Bronchial epithelial cell (primary cell): ENCODE measurements around the gene FRMD4A. TPM values are rescaled to one million over a fixed set of nuclear protein-coding genes. Genes with fewer than 3 reads are reported as not detected.

Experiments
- DNase-seq: peaks from one replicate; pipeline ENCODE4 v3.0.0-alpha.2; 2010; ENCODE audit warnings: low read depth
- FAIRE-seq: peaks from 2 replicates; lab custom pipeline; 2011; peaks lifted over from hg19 to GRCh38; lab: Jason Lieb, UNC
- H3K27me3 ChIP-seq: 2 replicates; pipeline ENCODE4 v1.5.1; 2011; ENCODE audit warnings: low read length; ENCODE audit not compliant: control insufficient read depth, insufficient read depth
- H3K36me3 ChIP-seq: 2 replicates; pipeline ENCODE4 v1.5.1; 2011; ENCODE audit warnings: low read length; ENCODE audit not compliant: control insufficient read depth, insufficient read depth
- H3K4me3 ChIP-seq: 2 replicates; pipeline ENCODE4 v1.5.1; 2011; ENCODE audit warnings: mild to moderate bottlenecking, low read depth, low read length, control low read depth
- total RNA-seq: library from RNA; depleted of rRNA; stranded (reverse); fragments of >200 nt; gene quantifications from 2 replicates; pipeline ENCODE4 v1.2.1, GENCODE V29; 2014
- TF ChIP-seq, protein P1 (sequence below): IDR thresholded peaks from 2 replicates; pipeline ENCODE4 v1.5.1; 2011; ENCODE audit warnings: mild to moderate bottlenecking, moderate library complexity, low read length, control low read depth, inconsistent platforms; ENCODE audit not compliant: insufficient read depth, severe bottlenecking

Gene FRMD4A
- total RNA-seq, 1 donor from 2014 or later: 3.2 TPM

DNA sequence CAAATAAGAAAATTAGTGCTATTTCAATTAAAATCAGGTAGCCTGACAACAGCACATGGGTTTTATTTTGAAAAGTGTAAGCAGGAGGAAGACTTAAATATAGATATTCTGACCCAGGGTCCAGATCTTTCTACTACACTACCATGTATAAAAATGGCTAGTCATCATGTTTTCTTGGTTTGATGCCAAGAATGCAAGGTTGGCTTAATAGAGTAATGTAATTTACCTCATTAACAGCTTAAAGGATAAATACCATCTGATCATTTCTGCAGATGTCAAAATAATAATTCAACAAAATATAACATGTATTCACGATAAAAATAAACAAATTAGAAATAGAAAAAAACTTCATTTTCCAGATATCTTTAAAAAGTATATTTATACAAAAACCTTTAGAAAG is 39.4 kb downstream of the FRMD4A start:
- no peak for FAIRE-seq
- TF ChIP-seq, protein P1, sequence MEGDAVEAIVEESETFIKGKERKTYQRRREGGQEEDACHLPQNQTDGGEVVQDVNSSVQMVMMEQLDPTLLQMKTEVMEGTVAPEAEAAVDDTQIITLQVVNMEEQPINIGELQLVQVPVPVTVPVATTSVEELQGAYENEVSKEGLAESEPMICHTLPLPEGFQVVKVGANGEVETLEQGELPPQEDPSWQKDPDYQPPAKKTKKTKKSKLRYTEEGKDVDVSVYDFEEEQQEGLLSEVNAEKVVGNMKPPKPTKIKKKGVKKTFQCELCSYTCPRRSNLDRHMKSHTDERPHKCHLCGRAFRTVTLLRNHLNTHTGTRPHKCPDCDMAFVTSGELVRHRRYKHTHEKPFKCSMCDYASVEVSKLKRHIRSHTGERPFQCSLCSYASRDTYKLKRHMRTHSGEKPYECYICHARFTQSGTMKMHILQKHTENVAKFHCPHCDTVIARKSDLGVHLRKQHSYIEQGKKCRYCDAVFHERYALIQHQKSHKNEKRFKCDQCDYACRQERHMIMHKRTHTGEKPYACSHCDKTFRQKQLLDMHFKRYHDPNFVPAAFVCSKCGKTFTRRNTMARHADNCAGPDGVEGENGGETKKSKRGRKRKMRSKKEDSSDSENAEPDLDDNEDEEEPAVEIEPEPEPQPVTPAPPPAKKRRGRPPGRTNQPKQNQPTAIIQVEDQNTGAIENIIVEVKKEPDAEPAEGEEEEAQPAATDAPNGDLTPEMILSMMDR: no peak
- no peak for DNase-seq
- H3K4me3 ChIP-seq: no peak overlapping the region
- H3K36me3 ChIP-seq: no peaks in the 10 kb centered on the region
- no peaks in the 10 kb centered on the region for H3K27me3 ChIP-seq

GRCh38 chr10:14285941-14286560 is 44.7 kb downstream of the FRMD4A start:
- Histone ChIP-seq H3K27me3 (no peaks in the 10 kb centered on the region), H3K36me3 (no peaks in the 10 kb centered on the region), H3K4me3 (no peak overlapping the region)
- TF ChIP-seq, protein P1: no peak
- FAIRE-seq (no peak), DNase-seq (no peak)

DNA sequence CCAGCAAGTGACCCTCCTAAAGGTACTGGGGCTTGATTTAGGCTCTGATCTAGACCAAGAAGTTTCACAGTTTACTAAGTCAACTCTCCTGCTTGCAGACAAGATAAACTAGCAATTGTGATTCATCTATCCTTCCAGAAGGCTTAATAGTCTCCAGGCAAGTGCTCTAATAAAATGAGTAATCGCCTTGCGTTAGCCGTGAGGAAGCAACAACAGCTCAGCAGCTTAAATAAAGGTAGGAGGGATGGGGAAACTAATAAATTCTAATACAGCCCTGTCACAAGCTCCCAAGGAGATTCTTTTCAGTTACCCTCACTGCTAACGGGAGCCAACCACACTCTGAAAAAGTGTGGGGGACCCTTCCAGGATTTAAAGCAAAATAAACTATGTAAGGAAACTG is 48.4 kb downstream of the FRMD4A start:
- peak; percentile 60 for DNase-seq
- TF ChIP-seq, protein P1: no peak
- H3K36me3 ChIP-seq: no peaks in the 10 kb centered on the region
- FAIRE-seq: peak; percentile 13
- H3K4me3 ChIP-seq: no peak overlapping the region
- H3K27me3 ChIP-seq: no peaks in the 10 kb centered on the region

GRCh38 chr10:14278533-14278932 is 52.2 kb downstream of the FRMD4A start:
- no peak overlapping the region for H3K4me3 ChIP-seq
- FAIRE-seq: no peak
- H3K36me3 ChIP-seq: no peaks in the 10 kb centered on the region
- H3K27me3 ChIP-seq: no peaks in the 10 kb centered on the region
- DNase-seq: no peak
- TF ChIP-seq, protein P1: no peak

GRCh38 chr10:14276210-14276609 is 54.5 kb downstream of the FRMD4A start:
- TF ChIP-seq, protein P1: no peak
- H3K36me3 ChIP-seq: no peaks in the 10 kb centered on the region
- FAIRE-seq: no peak
- no peaks in the 10 kb centered on the region for H3K27me3 ChIP-seq
- DNase-seq: no peak
- no peak overlapping the region for H3K4me3 ChIP-seq

DNA sequence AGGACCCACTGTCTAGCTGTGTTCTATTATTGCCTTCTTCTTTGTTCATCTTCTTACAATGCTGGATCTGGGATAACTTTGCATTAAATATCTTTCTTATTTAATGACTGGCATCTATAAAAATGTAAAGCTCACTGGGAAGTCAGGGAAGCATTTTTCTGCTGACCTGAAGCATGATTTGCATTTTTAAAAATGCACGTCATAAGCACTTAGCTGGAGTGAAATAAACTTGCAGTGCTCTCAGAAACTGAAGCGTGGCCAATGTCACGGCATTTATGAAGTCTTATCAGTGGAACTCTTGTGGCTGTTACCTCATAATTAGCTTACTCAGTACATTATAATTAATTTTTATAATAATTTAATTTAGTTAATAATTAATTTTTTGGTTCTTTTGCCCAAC is 59.1 kb downstream of the FRMD4A start:
- no peak for DNase-seq
- Histone ChIP-seq H3K36me3 (no peaks in the 10 kb centered on the region), H3K27me3 (no peaks in the 10 kb centered on the region), H3K4me3 (no peak overlapping the region)
- FAIRE-seq: no peak
- TF ChIP-seq, protein P1: no peak
